ENCODE results near the gene MT1F.

MT1F gene

GRCh38 chr16:56645838-56646237, 11.9 kb upstream of the MT1F start:
- Histone ChIP-seq H3K4me1 (no peaks in the 10 kb centered on the region), H4K20me1 (peaks cover 0 to 15% (median 0%) of the 10 kb centered on the region in 11 experiments; a peak in 10 of 22 replicates), H3K9ac (no peak overlapping the region), H3K4me3 (no peak overlapping the region), H3K27ac (no peak overlapping the region), H3K27me3 (peaks cover 73 to 98% (median 91%) of the 10 kb centered on the region in 11 experiments), H3K4me2 (no peak overlapping the region), H3K9me3 (replicated peaks in 1 of 11) (no peaks in the 10 kb centered on the region), H3K36me3 (no peaks in the 10 kb centered on the region)
- TF ChIP-seq Cebpa-rat (IDR thresholded peaks at IDR 0.05), result no peak

- no peak overlapping the region for H3K9ac ChIP-seq
- H3K27me3 ChIP-seq, result peaks cover 53 to 79% (median 73%) of the 10 kb centered on the region in 11 experiments
- no peak overlapping the region for H3K4me3 ChIP-seq
- H3K4me1 ChIP-seq, result peaks cover 0 to 4% (median under 1%) of the 10 kb centered on the region in 10 experiments; a peak in 8 of 20 replicates
- H3K27ac ChIP-seq, result no peak overlapping the region
- H3K36me3 ChIP-seq, result no peaks in the 10 kb centered on the region
- TF ChIP-seq Cebpa-rat (IDR thresholded peaks at IDR 0.05), result no peak
- H3K4me2 ChIP-seq, result no peak overlapping the region
- H3K9me3 ChIP-seq (replicated peaks in 1 of 11), result no peaks in the 10 kb centered on the region
- H4K20me1 ChIP-seq, result peaks cover 0 to 12% (median 0%) of the 10 kb centered on the region in 11 experiments; a peak in 10 of 22 replicates
Observed at GRCh38 chr16:56647641-56648431, 9.9 kb upstream of the MT1F start.

- H3K27me3 ChIP-seq, result peaks cover 39 to 65% (median 59%) of the 10 kb centered on the region in 11 experiments
- no peak overlapping the region for H3K27ac ChIP-seq
- H3K9me3 ChIP-seq (replicated peaks in 1 of 11), result no peaks in the 10 kb centered on the region
- H3K9ac ChIP-seq, result no peak overlapping the region
- peaks cover 0 to 10% (median 0%) of the 10 kb centered on the region in 11 experiments; a peak in 8 of 22 replicates for H4K20me1 ChIP-seq
- H3K4me2 ChIP-seq, result no peak overlapping the region
- H3K36me3 ChIP-seq, result no peaks in the 10 kb centered on the region
- no peak for TF ChIP-seq Cebpa-rat (IDR thresholded peaks at IDR 0.05)
- H3K4me1 ChIP-seq, result peaks cover 6 to 18% (median 11%) of the 10 kb centered on the region in 10 experiments; a peak in 17 of 20 replicates
- H3K4me3 ChIP-seq, result no peak overlapping the region
Observed at GRCh38 chr16:56649271-56649670, 8.5 kb upstream of the MT1F start.

DNA sequence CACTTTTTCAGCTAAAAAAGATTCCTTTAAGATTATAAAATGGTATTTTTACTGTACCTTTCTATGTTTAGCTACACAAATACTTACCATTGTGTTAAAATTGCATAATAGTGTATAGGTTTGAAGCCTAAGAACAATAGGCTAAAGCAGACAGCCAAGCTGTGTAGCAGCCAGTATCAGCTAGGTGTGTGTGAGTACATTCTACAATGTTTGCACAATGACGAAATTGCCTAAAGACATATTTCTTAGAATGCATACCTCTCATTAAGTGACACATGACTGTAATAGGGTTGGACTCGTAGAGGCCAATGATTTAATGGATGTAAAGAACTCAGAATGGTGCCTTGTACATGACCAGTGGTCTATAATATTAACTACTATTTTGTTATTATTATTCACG, 7.9 kb upstream of the MT1F start:
- Histone ChIP-seq H3K4me1 (peaks cover 7 to 23% (median 11%) of the 10 kb centered on the region in 10 experiments; a peak in 17 of 20 replicates), H3K36me3 (no peaks in the 10 kb centered on the region), H3K9ac (no peak overlapping the region), H3K4me3 (no peak overlapping the region), H3K4me2 (no peak overlapping the region), H4K20me1 (peaks cover 0 to 10% (median 0%) of the 10 kb centered on the region in 11 experiments; a peak in 7 of 22 replicates), H3K9me3 (replicated peaks in 1 of 11) (no peaks in the 10 kb centered on the region), H3K27ac (no peak overlapping the region), H3K27me3 (peaks cover 34 to 60% (median 53%) of the 10 kb centered on the region in 11 experiments)
- no peak for TF ChIP-seq Cebpa-rat (IDR thresholded peaks at IDR 0.05)

- Histone ChIP-seq H3K36me3 (no peaks in the 10 kb centered on the region), H3K9ac (no peak within 1 kb of the TSS), H4K20me1 (peaks cover 0 to 6% (median 0%) of the 10 kb centered on the region in 11 experiments; a peak in 3 of 22 replicates), H3K27ac (no peak within 1 kb of the TSS), H3K4me1 (peaks cover 7 to 24% (median 11%) of the 10 kb centered on the region in 10 experiments; a peak in 17 of 20 replicates), H3K27me3 (peaks cover 22 to 46% (median 36%) of the 10 kb centered on the region in 11 experiments), H3K4me3 (no peak within 1 kb of the TSS), H3K9me3 (replicated peaks in 1 of 11) (no peaks in the 10 kb centered on the region), H3K4me2 (peak within 1 kb of the TSS in 4 of 11 experiments; percentile 37 to 66 (median 56); a peak in 4 of 22 replicates)
- no peak for TF ChIP-seq Cebpa-rat (IDR thresholded peaks at IDR 0.05)
Observed at GRCh38 chr16:56651586-56651985, 6.2 kb upstream of the MT1F start, which contains the start of gene MT1B. Gene MT1B, plus strand, starts transcription at chr16:56651886. Its CDS starts 68 bp downstream, at chr16:56651954.

GRCh38 chr16:56652600-56652999, 5.2 kb upstream of the MT1F start:
- Histone ChIP-seq H3K9me3 (replicated peaks in 1 of 11) (no peaks in the 10 kb centered on the region), H3K27ac (no peak overlapping the region), H3K4me3 (no peak overlapping the region), H3K4me2 (peak overlapping the region in 4 of 11 experiments; percentile 37 to 66 (median 56); a peak in 6 of 22 replicates), H3K27me3 (peaks cover 13 to 46% (median 36%) of the 10 kb centered on the region in 11 experiments), H3K4me1 (peaks cover 7 to 28% (median 15%) of the 10 kb centered on the region in 10 experiments; a peak in 18 of 20 replicates), H4K20me1 (peaks cover 0 to 5% (median 0%) of the 10 kb centered on the region in 11 experiments; a peak in 2 of 22 replicates), H3K36me3 (no peaks in the 10 kb centered on the region), H3K9ac (no peak overlapping the region)
- TF ChIP-seq Cebpa-rat (IDR thresholded peaks at IDR 0.05), result no peak

GRCh38 chr16:56653218-56653617, 4.5 kb upstream of the MT1F start:
- Histone ChIP-seq H3K9ac (no peak overlapping the region), H3K36me3 (no peaks in the 10 kb centered on the region), H3K9me3 (replicated peaks in 1 of 11) (no peaks in the 10 kb centered on the region), H4K20me1 (peaks cover 0 to 2% (median 0%) of the 10 kb centered on the region in 11 experiments; a peak in 2 of 22 replicates), H3K27ac (no peak overlapping the region), H3K4me3 (no peak overlapping the region), H3K4me2 (peak overlapping the region in 10 of 11 experiments; percentile 14 to 66 (median 40); a peak in 18 of 22 replicates), H3K4me1 (peaks cover 14 to 32% (median 22%) of the 10 kb centered on the region in 10 experiments), H3K27me3 (peaks cover 13 to 46% (median 36%) of the 10 kb centered on the region in 11 experiments)
- TF ChIP-seq Cebpa-rat (IDR thresholded peaks at IDR 0.05), result no peak

DNA sequence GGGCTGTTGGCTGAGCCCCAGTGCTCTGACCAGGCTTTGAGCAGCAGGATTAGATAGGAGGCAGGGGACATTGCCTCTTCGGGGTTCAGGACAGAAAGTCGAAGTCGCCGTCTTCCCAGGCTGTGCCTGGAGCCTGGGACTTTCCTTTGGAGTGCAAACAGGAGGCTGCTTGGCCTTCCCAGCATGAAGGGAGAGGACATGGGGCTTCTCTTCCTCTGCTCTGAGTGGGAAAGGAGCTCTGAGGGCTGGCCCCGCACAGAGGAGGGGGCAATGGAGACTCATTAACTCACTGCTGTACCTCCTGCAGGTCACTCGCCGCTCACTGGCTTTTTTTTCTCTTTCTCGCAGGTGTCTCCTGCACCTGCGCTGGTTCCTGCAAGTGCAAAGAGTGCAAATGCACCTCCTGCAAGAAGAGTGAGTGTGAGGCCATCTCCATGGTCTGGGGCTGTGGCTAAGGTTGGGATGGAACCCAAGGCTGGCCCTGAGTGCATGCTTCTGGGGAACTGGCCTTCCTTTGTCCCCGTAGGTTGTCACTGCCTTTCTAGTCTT, 642 bp downstream of the MT1F start:
- no peaks in the 10 kb centered on the region for H3K9me3 ChIP-seq (replicated peaks in 1 of 11)
- no peak overlapping the region; a peak in 1 of 22 replicates for H3K27ac ChIP-seq
- peaks cover 59 to 74% (median 70%) of the 10 kb centered on the region in 11 experiments for H3K27me3 ChIP-seq
- no peaks in the 10 kb centered on the region for H3K36me3 ChIP-seq
- peak overlapping the region; percentile 59 to 75 (median 66) for H3K4me3 ChIP-seq
- peak overlapping the region; percentile 79 to 99 (median 95) for H3K4me2 ChIP-seq
- peak overlapping the region in 7 of 11 experiments; percentile 34 to 72 (median 64); a peak in 7 of 22 replicates for H3K9ac ChIP-seq
- peaks cover 0 to 10% (median 0%) of the 10 kb centered on the region in 11 experiments; a peak in 2 of 22 replicates for H4K20me1 ChIP-seq
- no peak for TF ChIP-seq Cebpa-rat (IDR thresholded peaks at IDR 0.05)
- H3K4me1 ChIP-seq, result peaks cover 19 to 38% (median 30%) of the 10 kb centered on the region in 10 experiments

Data from BLaER1 treated with 17β-estradiol and CSF1 and Interleukin-3, amounts not matched to agents 10 nM and 100 nM (cell line).